Kidney (tissue), 14 donors: Measurements from ENCODE around the gene LGALS7B. TPM values are rescaled to one million over a fixed set of nuclear protein-coding genes. Genes with fewer than 3 reads are reported as not detected.
A peak's percentile ranks its signal among the peaks of the same experiment; 100 is the strongest.
"Not testable (repeated sequence)": the region's sequence is repeated elsewhere in the genome, so short reads cannot be mapped to it uniquely, and the experiment has no call there.

Experiments used
- DNase-seq, 5 donors: peaks; one replicate each; pipeline ENCODE4 v3.0.0-alpha.2; 2013 to 2020
- FAIRE-seq: peaks from 2 replicates; lab custom pipeline; 2012; peaks lifted over from hg19 to GRCh38; lab: Jason Lieb, UNC
- H3K27ac ChIP-seq, 2 donors: one replicate each; pipeline ENCODE4 v1.7.0; 2013; ENCODE audit warnings: low read depth in 2 of 2, low read length in 2 of 2, inconsistent platforms in 1 of 2
- H3K27me3 ChIP-seq: one replicate; pipeline ENCODE4 v1.7.1; 2013; ENCODE audit warnings: low read length, inconsistent platforms; ENCODE audit not compliant: control insufficient read depth, insufficient read depth
- H3K36me3 ChIP-seq, 3 donors: one replicate each; pipeline versions ENCODE4 v1.7.0 to v1.7.1; 2013; ENCODE audit warnings: low read length in 3 of 3, control low read depth in 1 of 3, inconsistent platforms in 1 of 3; ENCODE audit not compliant: insufficient read depth in 3 of 3, control insufficient read depth in 2 of 3
- H3K4me1 ChIP-seq, 3 donors: one replicate each; pipeline versions ENCODE4 v1.7.0 to v1.7.1; 2013; ENCODE audit warnings: low read length in 3 of 3, inconsistent platforms in 1 of 3, low read depth in 1 of 3; ENCODE audit not compliant: control insufficient read depth in 2 of 3, insufficient read depth in 2 of 3
- H3K4me3 ChIP-seq, 3 donors: one replicate each; pipeline versions ENCODE4 v1.7.0 to v1.8.1; 2013; ENCODE audit warnings: low read length in 3 of 3, control low read depth in 1 of 3, inconsistent platforms in 1 of 3
- H3K9ac ChIP-seq, 3 donors: one replicate each; pipeline versions ENCODE4 v1.7.0 to v1.7.1; 2013; ENCODE audit warnings: low read length in 3 of 3, control low read depth in 1 of 3, inconsistent platforms in 1 of 3
- H3K9me3 ChIP-seq, 3 donors: one replicate each; pipeline versions ENCODE4 v1.7.0 to v1.7.1; 2013; ENCODE audit warnings: low read length in 3 of 3, control low read depth in 1 of 3, inconsistent platforms in 1 of 3; ENCODE audit not compliant: control insufficient read depth in 2 of 3, insufficient read depth in 1 of 3
- intact Hi-C: fragments of 100-400 bp; cut with DNase I; formaldehyde crosslinking; loops from one replicate; pipeline ENCODE4 v1.11.1; 2022
- polyA plus RNA-seq: library from polyadenylated mRNA; stranded (reverse); fragments of 350-450 nt; fragmentation: Illumina TruSeq; extraction: RNeasy Lipid Tissue Mini Kit (QIAGEN cat#74804); gene quantifications from one replicate; pipeline ENCODE4 v1.2.3, GENCODE V29; 2014; ENCODE audit warnings: low read depth, low replicate concordance; ENCODE audit not compliant: insufficient read depth
- total RNA-seq: library from RNA; stranded (reverse); fragmentation: NEBNext Ultra II Directional; extraction: Animal tissue kit (Norgen Biotek cat#: 25700); gene quantifications from one replicate; pipeline ENCODE4 v1.2.1, GENCODE V29; 2021
- TF ChIP-seq, protein P1 (sequence below): IDR thresholded peaks from 3 replicates; pipeline ENCODE4 v1.5.1; 2012; ENCODE audit warnings: mild to moderate bottlenecking, moderate library complexity, borderline replicate concordance; ENCODE audit not compliant: insufficient read depth; ENCODE audit errors: extremely low read depth
- donor health status: control.
- donor health status: control.
- donor health status: control.
- donor health status: control.
- donor health status: control.
- donor health status: DM: yes; HTN: yes; CAD: no.
- donor health status: Normal renal cell carcinoma (clear cell type).

LGALS7B gene
- total and polyA plus RNA-seq, 2 donors from 2014 or later = 3.7 TPM; not detected in 1

DNA sequence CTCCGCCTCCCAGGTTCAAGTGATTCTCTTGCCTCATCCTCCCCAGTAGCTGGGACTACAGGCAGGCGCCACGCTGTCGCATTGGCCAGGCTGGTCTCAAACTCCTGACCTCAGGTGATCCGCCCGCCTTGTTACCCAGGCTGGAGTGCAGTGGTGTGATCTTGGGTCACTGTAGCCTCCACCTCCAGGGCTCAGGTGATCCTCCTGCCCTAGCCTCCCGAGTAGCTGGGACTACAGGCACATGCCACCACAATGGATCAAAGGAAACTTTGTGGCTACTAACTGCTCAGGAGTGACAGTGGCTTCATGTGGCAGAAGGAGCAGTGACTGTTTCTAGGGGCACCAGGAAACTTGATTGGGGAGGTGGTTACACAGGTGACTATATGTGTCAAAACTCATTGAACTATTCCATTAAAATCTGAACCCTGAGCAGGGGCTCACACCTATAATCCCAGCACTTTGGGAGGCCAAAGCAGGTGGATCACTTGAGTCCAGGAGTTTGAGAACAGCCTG lies 3.8 kb upstream of the LGALS7B start:
- no peaks in the 10 kb centered on the region for H3K36me3 ChIP-seq
- TF ChIP-seq, protein P1, sequence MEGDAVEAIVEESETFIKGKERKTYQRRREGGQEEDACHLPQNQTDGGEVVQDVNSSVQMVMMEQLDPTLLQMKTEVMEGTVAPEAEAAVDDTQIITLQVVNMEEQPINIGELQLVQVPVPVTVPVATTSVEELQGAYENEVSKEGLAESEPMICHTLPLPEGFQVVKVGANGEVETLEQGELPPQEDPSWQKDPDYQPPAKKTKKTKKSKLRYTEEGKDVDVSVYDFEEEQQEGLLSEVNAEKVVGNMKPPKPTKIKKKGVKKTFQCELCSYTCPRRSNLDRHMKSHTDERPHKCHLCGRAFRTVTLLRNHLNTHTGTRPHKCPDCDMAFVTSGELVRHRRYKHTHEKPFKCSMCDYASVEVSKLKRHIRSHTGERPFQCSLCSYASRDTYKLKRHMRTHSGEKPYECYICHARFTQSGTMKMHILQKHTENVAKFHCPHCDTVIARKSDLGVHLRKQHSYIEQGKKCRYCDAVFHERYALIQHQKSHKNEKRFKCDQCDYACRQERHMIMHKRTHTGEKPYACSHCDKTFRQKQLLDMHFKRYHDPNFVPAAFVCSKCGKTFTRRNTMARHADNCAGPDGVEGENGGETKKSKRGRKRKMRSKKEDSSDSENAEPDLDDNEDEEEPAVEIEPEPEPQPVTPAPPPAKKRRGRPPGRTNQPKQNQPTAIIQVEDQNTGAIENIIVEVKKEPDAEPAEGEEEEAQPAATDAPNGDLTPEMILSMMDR = no peak
- no peak overlapping the region for H3K27ac ChIP-seq
- intact Hi-C loops = no loop called here
- FAIRE-seq (no peak), DNase-seq (peak in 1 of 5 donors; percentile 32)
- H3K4me1 ChIP-seq = no peaks in the 10 kb centered on the region
- H3K4me3 ChIP-seq = no peak overlapping the region
- no peaks in the 10 kb centered on the region for H3K9me3 ChIP-seq
- H3K9ac ChIP-seq = no peak overlapping the region
- H3K27me3 ChIP-seq = no peaks in the 10 kb centered on the region

DNA sequence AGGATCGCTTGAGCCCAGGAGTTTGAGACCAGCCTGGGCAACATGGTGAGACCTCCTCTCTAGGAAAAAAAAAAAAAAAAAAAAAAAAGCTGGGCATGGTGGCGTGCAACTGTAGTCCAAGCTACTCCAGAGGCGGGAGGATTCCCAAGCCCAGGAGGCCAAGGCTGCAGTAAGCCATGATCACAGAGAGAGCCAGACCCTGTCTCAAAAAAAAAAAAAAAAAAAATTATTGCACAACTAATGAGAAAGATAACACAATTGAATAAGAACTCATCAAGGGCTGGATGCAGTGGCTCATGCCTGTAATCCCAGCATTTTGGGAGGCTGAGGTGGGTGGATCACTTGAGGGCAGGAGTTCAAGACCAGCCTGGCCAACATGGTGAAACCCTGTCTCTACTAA lies 2.9 kb upstream of the LGALS7B start:
- intact Hi-C loops, H3K36me3 ChIP-seq, H3K27me3 ChIP-seq, H3K9ac ChIP-seq, H3K4me3 ChIP-seq, FAIRE-seq, H3K4me1 ChIP-seq, H3K9me3 ChIP-seq, H3K27ac ChIP-seq: not testable (repeated sequence)
- peak in 1 of 5 donors; percentile 30 for DNase-seq

- no peaks in the 10 kb centered on the region for H3K27me3 ChIP-seq
- no peaks in the 10 kb centered on the region for H3K4me1 ChIP-seq
- intact Hi-C loops = no loop called here
- H3K9me3 ChIP-seq = no peaks in the 10 kb centered on the region
- no peaks in the 10 kb centered on the region for H3K36me3 ChIP-seq
- FAIRE-seq = no peak
- H3K4me3 ChIP-seq = no peak overlapping the region
- no peak overlapping the region for H3K9ac ChIP-seq
- TF ChIP-seq, protein P1 = no peak
- DNase-seq = peak in 1 of 5 donors; percentile 39
- no peak overlapping the region for H3K27ac ChIP-seq
Observed at GRCh38 chr19:38786572-38787265, 2.3 kb upstream of the LGALS7B start.

- H3K9me3 ChIP-seq, H3K27ac ChIP-seq, H3K4me1 ChIP-seq, H3K4me3 ChIP-seq, FAIRE-seq, H3K36me3 ChIP-seq, intact Hi-C loops, H3K9ac ChIP-seq, H3K27me3 ChIP-seq: not testable (repeated sequence)
- peak in 1 of 5 donors; percentile 66 for DNase-seq
Observed at GRCh38 chr19:38790507-38791403, 1.8 kb downstream of the LGALS7B start.

- H3K4me1 ChIP-seq, DNase-seq, H3K9ac ChIP-seq, H3K27ac ChIP-seq, H3K4me3 ChIP-seq, intact Hi-C loops, H3K27me3 ChIP-seq, H3K36me3 ChIP-seq, H3K9me3 ChIP-seq: not testable (repeated sequence)
- FAIRE-seq = peak; percentile 33
Observed at GRCh38 chr19:38791451-38792064, 2.6 kb downstream of the LGALS7B start.
